ENCODE results near the gene PPP4C.
A peak's percentile ranks its signal among the peaks of the same experiment; 100 is the strongest.

PPP4C gene

DNA sequence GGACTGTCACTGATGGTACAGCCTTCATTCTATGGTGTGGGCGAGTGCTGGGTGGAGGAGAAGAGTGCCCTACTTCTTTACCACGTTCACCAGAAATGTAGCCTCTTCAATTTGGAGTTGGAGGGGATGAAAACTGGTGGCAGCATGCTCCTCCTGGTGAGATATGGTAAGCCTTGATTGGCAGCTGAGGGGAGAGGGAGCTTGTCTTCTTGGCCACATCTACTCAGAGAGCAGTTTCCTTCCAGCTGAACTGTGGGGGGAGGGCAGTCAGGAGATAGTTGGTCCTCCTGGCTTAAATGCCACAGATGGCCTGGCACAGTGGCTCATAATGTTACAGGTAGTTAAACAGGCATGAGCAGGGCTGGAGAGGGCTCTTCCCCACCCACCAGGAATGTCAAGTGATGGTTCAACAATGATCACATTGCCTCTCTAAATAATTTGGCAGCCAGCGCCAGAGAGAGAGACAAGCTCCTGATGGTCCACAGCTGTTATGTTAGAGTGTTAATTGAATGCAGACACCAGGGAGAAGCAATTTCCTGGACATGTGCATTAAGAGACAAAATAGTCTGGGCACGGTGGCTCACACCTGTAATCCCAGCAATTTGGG, 56.2 kb downstream of the PPP4C start:
- DNase-seq, result peak; percentile 39

- no peak for DNase-seq
Observed at GRCh38 chr16:30132591-30132990, 56.8 kb downstream of the PPP4C start.

Data from DMS53 (cell line).